ENCODE data around the gene ZNF786.

ZNF786 gene

GRCh38 chr7:149028346-149029109 is 62.0 kb downstream of the ZNF786 start, which contains the start of gene PDIA4:
PDIA4 (minus strand) TSS chr7:149028505; CDS start chr7:149028408, 97 bp downstream.
- DNase-seq = peak; percentile 99

- DNase-seq = no peak
These were observed 62.7 kb downstream of the ZNF786 start for GRCh38 chr7:149027611-149028345.

- no peak for DNase-seq
These were observed 63.5 kb downstream of the ZNF786 start for GRCh38 chr7:149027055-149027454.

- no peak for DNase-seq
These were observed 66.9 kb downstream of the ZNF786 start for GRCh38 chr7:149023662-149024061.

- DNase-seq = no peak
These were observed 67.7 kb downstream of the ZNF786 start for GRCh38 chr7:149022756-149023360.

- DNase-seq = no peak
These were observed 68.8 kb downstream of the ZNF786 start for GRCh38 chr7:149021725-149022062.

- DNase-seq = no peak
These were observed 70.0 kb downstream of the ZNF786 start for GRCh38 chr7:149020483-149020882.

Measured in cortex of kidney (tissue), 1 donor.